Fibroblast of the aortic adventitia (primary cell): ENCODE data around the gene PARP3. TPM values are rescaled to one million over a fixed set of nuclear protein-coding genes. Genes with fewer than 3 reads are reported as not detected.

ENCODE experiments used
- DNase-seq: peaks from one replicate; pipeline ENCODE4 v3.0.0-alpha.2; 2010; ENCODE audit warnings: low read depth
- H3K4me3 ChIP-seq: 2 replicates; pipeline ENCODE4 v1.5.1; 2011; ENCODE audit warnings: low read depth, mild to moderate bottlenecking, control low read depth, low read length, moderate library complexity
- CTCF ChIP-seq: IDR thresholded peaks from 2 replicates; pipeline ENCODE4 v1.5.1; 2011; ENCODE audit warnings: mild to moderate bottlenecking, low read length, control low read depth, inconsistent platforms; ENCODE audit not compliant: insufficient read depth
- total RNA-seq: library from RNA; depleted of rRNA; stranded (reverse); fragments of >200 nt; gene quantifications from 2 replicates; pipeline ENCODE4 v1.2.3, GENCODE V29; 2012; ENCODE audit warnings: low replicate concordance

PARP3 gene
- total RNA-seq, 1 donor: 27.1 TPM

- H3K4me3 ChIP-seq: no peak overlapping the region
- DNase-seq: no peak
- TF ChIP-seq CTCF: no peak
These were observed 15.5 kb downstream of the PARP3 start for GRCh38 chr3:51957520-51958205.

GRCh38 chr3:51958603-51959521 is 16.7 kb downstream of the PARP3 start:
- H3K4me3 ChIP-seq: no peak overlapping the region
- no peak for DNase-seq
- TF ChIP-seq CTCF: no peak

GRCh38 chr3:51959651-51960050 is 17.5 kb downstream of the PARP3 start:
- H3K4me3 ChIP-seq: no peak overlapping the region
- no peak for TF ChIP-seq CTCF
- DNase-seq: no peak

GRCh38 chr3:51960386-51960785 is 18.2 kb downstream of the PARP3 start:
- no peak overlapping the region for H3K4me3 ChIP-seq
- TF ChIP-seq CTCF: no peak
- DNase-seq: no peak

GRCh38 chr3:51961011-51961410 is 18.8 kb downstream of the PARP3 start:
- no peak for TF ChIP-seq CTCF
- no peak overlapping the region for H3K4me3 ChIP-seq
- no peak for DNase-seq

GRCh38 chr3:51961602-51962569 is 19.7 kb downstream of the PARP3 start:
- no peak overlapping the region for H3K4me3 ChIP-seq
- no peak for TF ChIP-seq CTCF
- no peak for DNase-seq
